HG02981 (cell line): ENCODE results near the gene ADCK1.
A peak's percentile ranks its signal among the peaks of the same experiment; 100 is the strongest.
"Not testable (repeated sequence)": the region's sequence is repeated elsewhere in the genome, so short reads cannot be mapped to it uniquely, and the experiment has no call there.

Experiments
- ATAC-seq: cut with Tn5 transposase; IDR thresholded peaks from one replicate; pipeline ENCODE4 v1.9.1; 2021; ENCODE audit warnings: mild to moderate bottlenecking, moderate library complexity; ENCODE audit not compliant: unreplicated experiment

The ADCK1 gene, protein sequence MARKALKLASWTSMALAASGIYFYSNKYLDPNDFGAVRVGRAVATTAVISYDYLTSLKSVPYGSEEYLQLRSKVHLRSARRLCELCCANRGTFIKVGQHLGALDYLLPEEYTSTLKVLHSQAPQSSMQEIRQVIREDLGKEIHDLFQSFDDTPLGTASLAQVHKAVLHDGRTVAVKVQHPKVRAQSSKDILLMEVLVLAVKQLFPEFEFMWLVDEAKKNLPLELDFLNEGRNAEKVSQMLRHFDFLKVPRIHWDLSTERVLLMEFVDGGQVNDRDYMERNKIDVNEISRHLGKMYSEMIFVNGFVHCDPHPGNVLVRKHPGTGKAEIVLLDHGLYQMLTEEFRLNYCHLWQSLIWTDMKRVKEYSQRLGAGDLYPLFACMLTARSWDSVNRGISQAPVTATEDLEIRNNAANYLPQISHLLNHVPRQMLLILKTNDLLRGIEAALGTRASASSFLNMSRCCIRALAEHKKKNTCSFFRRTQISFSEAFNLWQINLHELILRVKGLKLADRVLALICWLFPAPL

DNA sequence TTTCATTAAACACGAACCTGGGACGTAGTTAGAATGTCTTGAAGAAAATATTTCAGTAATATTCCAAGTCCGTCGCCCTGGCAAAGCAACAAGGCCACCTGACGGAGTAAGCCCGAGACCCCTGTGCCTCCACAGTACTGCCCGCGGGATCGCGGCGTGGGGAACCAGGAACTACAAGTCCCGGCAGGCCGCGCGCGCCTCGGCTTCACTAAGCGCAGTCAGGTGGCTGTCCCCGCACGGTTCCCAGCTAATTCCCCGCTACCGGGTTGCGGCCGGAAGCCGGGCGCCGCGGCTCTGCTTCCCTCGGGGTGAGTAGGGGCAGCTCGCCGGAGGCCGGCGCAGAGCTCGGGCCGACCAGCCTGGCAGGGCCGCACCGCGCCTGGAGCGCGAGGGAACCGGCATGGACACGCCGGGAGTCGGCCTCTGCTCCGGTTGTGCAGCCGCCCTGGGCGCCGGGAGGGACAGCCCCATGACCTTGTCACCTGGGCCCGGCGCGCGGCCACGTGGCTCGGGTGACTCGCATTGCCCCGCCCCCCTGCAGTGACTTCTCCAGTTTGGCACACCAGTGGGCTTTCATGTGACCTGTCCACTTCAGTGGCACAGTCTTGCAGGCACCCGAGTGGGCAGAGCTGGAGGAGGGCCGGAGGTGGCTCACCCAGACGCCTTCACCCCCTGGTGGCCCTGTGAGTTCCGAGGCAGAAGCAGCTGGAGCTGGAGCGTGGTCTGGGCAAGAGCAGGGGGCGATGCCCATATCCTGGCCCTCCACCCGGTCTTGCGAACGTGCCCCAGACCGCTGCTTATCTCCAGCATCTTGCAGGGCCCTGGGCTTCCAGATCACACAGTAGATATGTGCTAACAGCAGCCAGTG, at the start of gene ADCK1:
TSS of gene ADCK1 (plus strand) at position 247 of the 868 bp plus-strand sequence. CDS start 18,870 bp downstream, outside the sequence.
- ATAC-seq: peak; percentile 93

DNA sequence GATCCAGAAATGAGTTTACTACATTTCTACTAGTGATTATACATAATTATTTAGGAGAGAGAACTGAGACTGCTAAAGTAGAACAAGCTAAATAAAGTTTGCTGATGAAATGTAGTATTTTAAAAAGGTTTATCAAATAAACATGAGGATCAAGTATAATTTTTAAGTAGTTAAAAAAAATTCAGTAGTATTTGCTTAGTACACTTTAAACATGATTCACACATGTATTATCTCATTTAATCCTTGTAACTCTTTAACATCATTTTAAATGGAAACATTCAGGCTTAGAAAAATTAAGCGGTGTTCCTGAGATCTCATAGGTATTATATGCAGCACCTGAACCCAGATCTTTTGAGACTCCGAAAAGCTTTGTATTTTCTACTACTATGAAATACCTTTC, 47.6 kb upstream of the ADCK1 start:
- ATAC-seq: no peak

DNA sequence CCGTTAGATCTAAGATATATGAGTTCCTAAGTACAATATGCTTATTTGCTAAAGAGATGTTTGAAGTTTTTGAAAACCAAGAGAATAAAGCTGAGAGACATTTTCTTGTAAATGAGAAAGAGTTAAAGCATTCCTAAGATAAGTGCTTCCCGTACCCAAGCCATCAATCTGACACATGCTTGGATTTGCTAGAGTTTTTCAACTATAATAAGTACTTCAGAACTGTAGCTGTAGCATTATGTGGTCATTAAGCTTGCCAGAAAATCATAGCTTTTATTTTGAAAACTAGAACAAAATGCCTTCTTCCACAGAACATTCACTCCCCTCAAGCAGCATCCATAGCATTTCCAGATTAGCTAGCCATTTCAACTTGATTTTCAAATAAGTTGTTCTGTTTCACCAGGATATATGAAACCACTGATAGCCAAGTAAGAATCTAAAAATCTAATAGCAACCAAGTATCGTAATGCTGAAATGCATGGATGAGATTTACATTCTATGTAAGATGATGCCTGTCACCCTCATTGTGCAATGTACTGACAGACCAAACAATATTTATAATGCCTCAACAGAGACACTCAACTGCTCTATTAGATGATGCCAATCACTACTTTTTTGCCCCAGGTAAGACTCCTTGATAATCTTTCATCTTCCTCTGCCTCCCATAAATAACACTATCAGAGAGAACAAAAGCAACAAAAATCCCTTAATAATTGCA, 47.0 kb upstream of the ADCK1 start:
- ATAC-seq: no peak

DNA sequence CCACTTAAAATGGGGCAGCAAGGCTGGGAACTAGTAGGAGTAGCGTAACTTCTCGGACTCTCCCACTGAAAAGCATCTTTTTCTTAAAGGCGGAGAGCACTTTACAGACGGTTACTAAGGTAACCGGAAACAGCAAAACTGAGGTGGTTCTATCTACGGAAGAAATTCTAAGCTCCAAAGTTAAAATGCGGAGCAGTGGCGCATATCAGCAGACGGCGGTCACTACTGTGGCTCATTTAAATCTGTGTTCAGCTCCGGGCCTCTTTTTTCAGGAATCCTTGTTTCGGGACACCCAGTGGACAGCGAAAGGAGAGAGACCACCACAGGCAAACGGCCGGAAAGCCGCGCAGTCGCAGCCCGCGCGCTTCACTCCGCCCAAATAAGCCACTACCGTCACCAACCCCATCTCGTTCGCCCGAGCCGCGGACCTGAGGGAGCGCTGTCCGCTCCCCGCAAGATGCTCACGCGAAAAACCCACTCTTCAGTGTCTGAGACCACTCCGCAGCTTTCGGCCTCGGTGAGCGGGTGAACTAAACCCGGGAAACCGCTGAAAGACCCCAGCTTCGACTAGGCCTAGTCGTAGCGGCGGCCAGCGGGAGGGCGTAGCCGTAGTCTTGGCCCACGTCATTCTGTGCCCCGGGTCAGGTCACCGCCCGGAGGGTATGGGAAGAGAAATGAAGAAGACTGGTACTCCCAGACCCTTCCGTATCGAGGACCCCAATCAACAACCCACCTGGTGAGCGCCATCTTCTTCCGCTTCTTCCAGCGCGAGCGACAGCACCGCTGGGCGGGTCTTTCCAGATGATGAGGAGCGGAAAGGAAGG, 39.3 kb upstream of the ADCK1 start, which contains the start of gene SNW1:
TSS of gene SNW1 (minus strand) at position 776 of the 824 bp plus-strand sequence. CDS start at position 747, 29 bp downstream.
- ATAC-seq: peak; percentile 91

DNA sequence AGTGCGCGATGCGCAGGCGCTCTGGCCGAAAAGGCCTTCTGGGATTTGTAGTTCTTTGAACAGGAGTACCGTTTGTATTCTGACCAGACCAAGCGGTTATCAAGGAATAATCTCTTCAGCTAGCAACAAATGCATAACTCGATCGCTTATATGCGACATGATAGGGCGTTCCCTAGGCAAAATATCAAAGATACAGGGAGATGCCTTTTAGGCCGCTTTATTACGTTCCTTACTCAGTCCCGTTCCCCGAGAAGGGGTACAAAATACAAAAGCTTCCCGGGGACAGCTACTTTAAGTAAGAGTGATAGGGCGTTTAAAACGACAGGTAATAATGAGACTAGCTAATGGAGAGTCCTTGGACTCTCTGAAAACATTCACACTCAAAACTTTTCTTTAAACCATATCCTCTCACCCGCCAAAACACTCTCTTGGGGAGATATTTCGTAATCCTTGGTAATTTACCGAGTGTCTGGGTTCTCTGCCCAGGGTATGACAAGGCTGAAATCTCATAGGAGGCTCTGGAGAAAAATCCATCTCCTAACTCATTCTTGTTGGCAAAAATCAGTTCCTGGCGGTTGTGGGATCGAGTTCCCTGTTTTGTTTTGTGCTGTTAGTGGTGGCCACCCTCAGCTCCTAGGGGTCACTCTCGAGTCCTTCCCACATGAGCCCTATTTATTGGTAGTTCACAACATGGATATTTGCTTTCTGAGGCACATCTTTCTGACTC, 38.5 kb upstream of the ADCK1 start:
- ATAC-seq: peak; percentile 18

DNA sequence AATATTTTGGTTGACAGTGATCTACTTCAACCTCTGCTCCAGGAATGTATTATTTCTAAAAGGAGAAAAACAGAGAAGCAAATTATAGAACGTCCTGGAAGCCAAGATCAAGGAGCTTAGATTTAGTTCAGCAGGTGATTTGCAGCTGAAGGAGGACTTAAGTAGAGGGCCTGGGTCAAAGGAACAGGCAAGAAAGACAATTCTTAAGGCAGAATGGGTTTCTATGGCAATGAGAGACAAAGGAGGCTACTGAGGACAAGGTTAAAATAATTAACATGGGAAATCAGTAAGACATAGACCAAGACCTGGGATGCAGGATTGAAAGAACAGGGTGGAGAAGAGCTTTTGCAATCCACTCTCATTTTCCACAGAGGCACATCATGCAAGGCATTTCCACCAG, 36.6 kb upstream of the ADCK1 start:
- ATAC-seq: no peak

DNA sequence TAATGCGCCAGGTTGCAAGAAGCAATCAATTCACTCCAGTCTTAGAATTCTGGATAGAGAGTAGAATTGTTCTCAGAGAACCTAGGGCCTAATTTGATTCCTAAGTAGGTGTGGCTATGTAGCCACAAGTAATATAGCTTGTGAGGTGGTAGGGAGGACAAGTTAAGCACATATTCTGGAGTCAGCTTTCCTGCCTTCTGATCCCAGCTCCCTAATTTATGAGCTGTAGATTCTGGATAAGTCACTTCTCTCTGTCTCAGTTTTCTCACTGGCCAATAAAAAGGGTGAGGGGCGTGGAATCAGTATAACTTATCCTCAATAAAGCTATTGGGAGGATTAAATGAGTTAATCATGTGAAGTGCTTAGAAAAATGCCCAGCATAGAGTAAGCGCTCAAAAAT, 35.9 kb upstream of the ADCK1 start:
- ATAC-seq: no peak

DNA sequence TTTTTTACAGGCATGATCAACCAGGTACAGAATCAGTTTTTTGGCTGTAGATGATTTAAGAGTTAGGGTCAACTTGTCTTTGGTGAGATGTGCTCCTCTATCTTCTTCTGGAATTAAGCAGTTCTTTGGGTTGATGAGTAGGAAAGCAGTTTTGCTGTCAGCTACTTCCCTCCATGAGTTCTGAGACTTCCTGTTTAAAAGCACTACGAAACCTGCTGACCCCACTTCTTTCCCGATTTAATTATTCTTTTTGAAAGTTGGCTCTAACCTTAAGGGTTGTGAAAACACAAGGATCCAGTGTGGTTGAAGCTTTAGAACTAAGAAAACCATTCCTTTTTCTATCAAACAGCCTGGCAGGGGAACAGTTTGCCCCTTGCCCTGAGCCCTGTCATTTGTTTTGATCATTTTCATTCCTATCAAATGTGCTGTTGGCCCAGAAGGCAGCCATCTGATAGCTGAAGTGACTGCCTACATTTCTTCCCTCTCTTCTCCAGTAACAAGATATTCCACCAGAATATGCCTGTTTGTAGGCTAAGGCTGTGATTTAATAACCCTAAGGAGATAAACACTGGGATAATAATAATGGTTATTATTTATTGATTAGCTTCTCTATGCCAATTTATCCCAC, 31.4 kb upstream of the ADCK1 start:
- not testable (repeated sequence) for ATAC-seq

DNA sequence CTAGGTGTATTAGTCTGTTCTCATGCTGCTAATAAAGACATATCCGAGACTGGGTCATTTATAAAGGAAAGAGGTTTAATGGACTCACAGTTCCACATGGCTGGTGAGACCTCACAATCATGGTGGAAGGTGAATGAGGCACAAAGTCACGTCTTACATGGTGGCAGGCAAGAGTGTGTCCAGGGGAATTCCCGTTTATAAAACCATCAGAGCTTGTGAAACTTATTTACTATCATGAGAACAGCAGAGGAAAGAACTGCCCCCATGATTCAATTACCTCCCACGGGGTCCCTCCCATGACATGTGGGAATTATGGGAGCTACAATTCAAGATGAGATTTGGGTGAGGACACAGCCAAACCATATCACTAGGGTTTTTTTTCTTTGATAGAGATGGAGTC, 25.9 kb upstream of the ADCK1 start:
- ATAC-seq: not testable (repeated sequence)

DNA sequence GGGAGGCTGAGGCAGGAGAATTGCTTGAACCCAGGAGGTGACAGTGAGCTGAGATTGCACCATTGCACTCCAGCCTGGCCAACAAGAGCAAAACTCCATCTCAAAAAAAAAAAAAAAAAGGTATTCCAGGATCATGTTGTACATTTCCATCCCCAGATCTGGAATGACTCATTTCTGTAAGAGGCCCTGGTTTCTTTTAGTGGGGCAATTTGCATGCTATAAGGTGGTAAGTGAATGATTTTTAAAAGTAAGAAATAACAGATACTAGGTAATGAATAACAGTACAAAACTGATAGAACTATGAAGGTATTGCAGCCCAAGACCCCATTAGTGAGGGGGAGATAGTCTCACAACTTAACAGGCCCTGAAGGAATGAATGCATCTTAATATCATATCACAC, 17.7 kb upstream of the ADCK1 start:
- peak; percentile 59 for ATAC-seq

DNA sequence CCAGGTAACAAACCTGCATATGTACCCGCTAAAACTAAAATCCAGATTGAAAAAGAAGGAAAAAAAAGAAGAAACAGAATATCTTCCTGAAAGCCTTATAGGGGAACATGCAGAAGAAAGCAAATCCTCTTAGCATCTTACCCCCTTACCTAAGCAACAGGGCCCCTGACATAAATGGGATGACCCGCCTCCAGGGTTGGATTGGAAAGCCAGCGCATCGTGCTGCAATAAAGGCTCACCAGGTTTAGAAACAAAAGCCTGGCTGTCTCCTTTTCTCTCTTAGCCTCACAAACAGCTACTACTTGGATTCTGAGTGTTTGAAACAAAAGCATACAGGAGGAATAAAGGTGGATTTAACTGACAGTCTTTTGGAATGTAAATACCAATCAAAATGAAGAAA, 13.8 kb upstream of the ADCK1 start:
- ATAC-seq: no peak

DNA sequence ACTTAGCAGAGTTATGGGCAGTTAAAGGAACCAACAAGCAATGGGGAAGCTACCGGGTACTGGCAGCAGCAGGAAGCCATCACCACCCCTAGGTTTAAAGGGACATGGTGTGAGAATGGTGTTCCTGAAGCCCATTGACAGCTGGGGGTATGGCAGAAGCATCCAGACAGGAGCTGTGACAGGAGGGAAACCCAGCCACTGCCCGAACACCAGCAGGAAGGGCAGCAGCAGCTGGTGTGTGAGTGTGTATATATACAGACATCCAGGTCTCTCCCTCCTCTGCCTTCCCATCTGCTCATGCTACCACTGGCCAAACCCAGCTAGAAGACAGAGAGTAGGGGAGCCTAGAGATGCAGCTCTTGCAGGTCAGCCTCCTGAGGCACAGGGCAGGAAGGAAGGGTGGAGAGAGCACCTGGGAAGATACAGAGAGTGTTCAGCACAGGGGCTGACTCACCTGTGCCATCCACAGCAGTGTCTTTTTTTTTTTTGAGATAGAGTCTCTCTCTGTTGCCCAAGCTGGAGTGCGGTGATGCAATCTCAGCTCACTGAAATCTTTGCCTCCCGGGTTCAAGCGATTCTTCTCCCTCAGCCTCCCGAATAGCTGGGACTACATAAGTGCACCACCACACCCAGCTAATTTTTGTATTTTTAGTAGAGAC, 9.2 kb upstream of the ADCK1 start:
- no peak for ATAC-seq

DNA sequence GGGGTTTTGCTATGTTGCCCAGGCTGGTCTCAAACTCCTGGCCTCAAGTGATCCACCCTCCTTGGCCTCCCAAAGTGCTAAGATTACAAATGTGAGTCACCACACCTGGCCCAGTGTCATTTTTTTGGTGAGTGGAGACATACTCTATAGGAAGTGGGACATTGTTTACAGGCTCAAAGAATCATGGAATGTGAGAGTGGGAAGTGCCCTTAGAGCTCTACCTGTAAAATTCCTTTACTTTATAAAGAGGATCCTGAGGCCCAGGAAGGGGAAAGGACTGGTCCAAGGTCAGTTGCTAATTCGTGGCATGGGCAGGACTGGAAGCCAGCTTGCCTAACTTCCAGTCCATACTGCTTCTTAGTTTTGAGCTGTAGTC, 8.7 kb upstream of the ADCK1 start:
- no peak for ATAC-seq

DNA sequence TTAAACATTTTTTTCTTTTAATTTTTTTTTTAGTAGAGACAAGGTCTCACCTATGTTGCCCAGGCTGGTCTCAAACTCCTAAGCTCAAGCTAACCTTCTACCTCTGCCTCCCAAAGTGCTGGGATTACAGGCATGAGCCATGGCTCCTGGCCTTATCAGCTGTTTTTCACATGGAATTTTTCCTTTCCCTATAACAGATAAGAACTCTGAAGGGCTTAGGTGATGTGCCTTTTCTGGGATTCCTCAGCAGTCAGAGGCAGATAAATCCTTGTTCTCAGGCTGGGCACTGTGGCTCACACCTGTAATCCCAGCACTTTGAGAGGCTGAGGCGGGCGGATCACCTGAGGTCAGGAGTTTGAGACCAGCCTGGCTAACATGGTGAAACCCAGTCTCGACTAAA, 6.7 kb upstream of the ADCK1 start:
- ATAC-seq: not testable (repeated sequence)

DNA sequence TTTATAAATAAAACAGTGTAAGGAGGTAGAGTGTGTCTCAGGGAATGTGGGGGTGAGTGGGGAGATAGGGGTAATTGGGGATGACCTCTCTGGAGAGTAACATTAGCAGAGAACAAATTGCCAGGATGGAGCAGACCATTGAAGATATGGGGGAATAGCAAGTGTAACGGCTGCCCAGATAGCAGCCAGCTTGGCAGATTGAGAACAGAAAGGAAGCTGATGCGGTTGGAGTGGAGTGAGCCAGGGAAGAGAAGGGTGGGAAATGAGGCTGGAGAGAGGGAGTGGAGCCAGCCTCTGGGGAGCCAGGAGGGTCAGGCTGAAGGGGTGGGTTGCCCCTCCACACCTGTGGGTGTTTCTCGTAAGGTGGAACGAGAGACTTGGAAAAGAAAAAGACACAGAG, 5.6 kb upstream of the ADCK1 start:
- ATAC-seq: no peak

DNA sequence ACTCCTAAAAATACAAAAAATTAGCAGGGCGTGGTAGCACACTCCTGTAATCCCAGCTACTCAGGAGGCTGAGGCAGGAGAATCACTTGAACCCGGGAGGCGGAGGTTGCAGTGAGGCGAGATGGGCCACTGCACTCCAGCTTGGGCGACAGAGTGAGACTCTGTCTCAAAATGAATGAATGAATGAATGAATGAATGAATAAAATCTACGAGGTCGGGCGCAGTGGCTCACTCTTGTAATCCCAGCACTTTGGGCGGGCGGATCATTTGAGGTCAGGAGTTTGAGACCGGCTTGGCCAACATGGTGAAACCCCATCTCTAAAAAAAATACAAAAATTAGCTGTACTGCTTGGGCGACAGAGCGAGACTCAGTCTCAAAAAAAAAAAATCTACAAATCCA, 453 bp upstream of the ADCK1 start:
- ATAC-seq: not testable (repeated sequence)

DNA sequence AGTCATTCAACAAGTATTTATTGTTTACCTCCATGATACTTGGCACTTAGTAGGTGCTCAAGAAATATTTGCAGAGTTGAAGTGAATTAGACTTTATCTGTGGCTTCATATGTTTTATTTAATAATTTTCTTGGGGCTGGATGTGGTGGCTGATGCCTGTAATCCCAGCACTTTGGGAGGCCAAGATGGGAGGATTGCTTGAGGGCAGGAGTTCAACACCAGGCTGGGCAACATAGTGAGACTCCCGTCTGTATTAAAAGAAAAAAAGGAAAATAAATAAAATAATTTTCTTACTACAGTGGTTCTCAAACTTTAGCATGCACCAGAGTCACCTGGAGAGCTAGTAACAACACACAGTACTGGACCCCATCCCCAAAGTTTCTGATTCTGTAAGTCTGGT, 905 bp downstream of the ADCK1 start:
- ATAC-seq: no peak

DNA sequence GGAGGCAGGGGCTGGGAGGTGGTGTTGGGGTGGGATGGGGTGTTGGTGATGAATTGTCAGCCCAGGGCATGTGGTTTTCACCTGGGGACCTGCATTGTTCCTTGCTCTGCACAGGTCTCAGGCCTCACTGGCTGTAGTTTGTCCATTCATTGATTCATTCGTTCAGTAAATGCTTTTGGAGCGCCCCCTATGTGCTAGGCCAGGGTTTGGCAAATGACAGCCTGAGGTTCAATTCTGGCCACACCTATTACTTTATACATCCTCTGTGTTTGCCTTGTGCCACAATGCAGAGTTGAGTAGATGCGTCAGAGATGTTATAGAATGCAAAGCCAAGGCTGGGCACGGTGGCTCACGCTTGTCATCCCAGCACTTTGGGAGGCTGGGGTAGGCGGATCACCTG, 4.7 kb downstream of the ADCK1 start:
- ATAC-seq: no peak

DNA sequence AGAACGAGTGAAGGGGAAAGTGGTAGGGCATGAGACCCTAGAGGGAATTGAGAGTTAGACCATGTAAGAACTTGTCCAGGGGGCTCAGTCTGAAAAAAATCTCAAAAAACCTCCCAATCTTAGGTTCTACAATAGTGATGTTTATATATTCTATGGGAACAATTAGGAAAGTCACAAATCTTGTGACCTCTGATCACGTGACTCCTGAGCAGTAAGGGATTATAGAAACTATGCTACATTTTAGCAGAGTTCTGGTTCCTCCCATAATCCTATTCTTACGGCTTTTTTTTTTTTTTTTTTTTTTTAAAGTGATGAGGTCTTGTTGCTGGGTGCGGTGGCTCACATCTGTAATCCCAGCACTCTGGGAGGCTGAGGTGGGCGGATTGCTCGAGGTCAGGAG, 5.8 kb downstream of the ADCK1 start:
- no peak for ATAC-seq
